Fibroblast of pulmonary artery (primary cell): Measurements from ENCODE around the gene ASZ1.

Source experiments
- DNase-seq: peaks from one replicate; pipeline ENCODE4 v3.0.0-alpha.2; 2010; ENCODE audit warnings: low read depth
- H3K4me3 ChIP-seq: replicated peaks from 2 replicates; pipeline ENCODE4 v1.5.1; 2011; ENCODE audit warnings: low read depth, mild to moderate bottlenecking, control low read depth, low read length, moderate library complexity
- CTCF ChIP-seq: IDR thresholded peaks from 2 replicates; pipeline ENCODE4 v1.5.1; 2011; ENCODE audit warnings: mild to moderate bottlenecking, control low read depth, low read length, inconsistent platforms; ENCODE audit errors: missing control alignments

Gene ASZ1

GRCh38 chr7:117313582-117313981 lies 113.7 kb downstream of the ASZ1 start:
- no peak for DNase-seq
- no peak for TF ChIP-seq CTCF
- no peak overlapping the region for H3K4me3 ChIP-seq
